MM.1S (cell line): ENCODE measurements around the gene KYNU.

Source experiments
- CTCF ChIP-seq: fragments of 300-600 bp; sonication (generic); IDR thresholded peaks from 2 replicates; pipeline ENCODE4 v1.5.1; 2016; ENCODE audit warnings: antibody characterized with exemption, low read length, mixed read lengths
- EZH2 ChIP-seq: fragments of 300-600 bp; sonication (generic); optimal IDR thresholded peaks from 2 replicates; pipeline ENCODE3; 2017; ENCODE audit warnings: low read depth, mild to moderate bottlenecking, antibody characterized with exemption, low read length, mixed read lengths
- EZH2phosphoT487 ChIP-seq: fragments of 300-600 bp; sonication (generic); IDR thresholded peaks from 2 replicates; pipeline ENCODE4 v1.6.1; 2018; ENCODE audit warnings: antibody characterized with exemption, low read length

- TF ChIP-seq CTCF (no peak), EZH2 (no peak), EZH2phosphoT487 (no peak)
Observed at GRCh38 chr2:143087033-143087432, 209.6 kb downstream of the KYNU start.
